GM23338 (cell line): ENCODE results near the gene ZNF469. TPM values are rescaled to one million over a fixed set of nuclear protein-coding genes. Genes with fewer than 3 reads are reported as not detected.

Experiments used
- CREB1 ChIP-seq: fragments of 250-450 bp; sonication (Bioruptor Pico); IDR thresholded peaks from 2 replicates; pipeline ENCODE4 v1.5.0; 2020; ENCODE audit warnings: low read depth, mild to moderate bottlenecking, moderate library complexity
- JUNB ChIP-seq: IDR thresholded peaks from one replicate; pipeline ENCODE4 v1.6.1; 2016; ENCODE audit warnings: antibody characterized with exemption; ENCODE audit not compliant: unreplicated experiment
- ZNF114 ChIP-seq: fragments of 250-450 bp; sonication (Bioruptor Pico); IDR thresholded peaks from 2 replicates; pipeline ENCODE4 v1.5.0; 2020; ENCODE audit warnings: mild to moderate bottlenecking, moderate library complexity
- ZNF331 ChIP-seq: fragments of 250-450 bp; sonication (Bioruptor Pico); IDR thresholded peaks from 2 replicates; pipeline ENCODE4 v1.5.0; 2020; ENCODE audit warnings: low read depth, mild to moderate bottlenecking, moderate library complexity
- polyA plus RNA-seq: library from polyadenylated mRNA; unstranded; fragments of >200 nt; fragmentation: Nextera tagmentation; extraction: Ambion mirVana; gene quantifications from 2 replicates; pipeline ENCODE4 v1.2.1, GENCODE V29; 2016
- total RNA-seq: library from RNA; depleted of rRNA; stranded (reverse); fragments of >200 nt; shearing (Covaris generic); gene quantifications from 2 replicates; pipeline ENCODE4 v1.2.3, GENCODE V29; 2014
- TF ChIP-seq, protein P1 (sequence below): fragments of 250-450 bp; sonication (Bioruptor Pico); IDR thresholded peaks from 2 replicates; pipeline ENCODE4 v1.5.0; 2020; ENCODE audit warnings: mild to moderate bottlenecking, moderate library complexity
- TF ChIP-seq, protein P2 (sequence below), 2 experiments: fragments of 200-600 bp in 1 of 2; sonication (generic) in 1 of 2; conservative IDR thresholded peaks; 2 replicates each; pipeline versions ENCODE4 v1.5.1 to v1.6.1; 2016 to 2017; ENCODE audit warnings: antibody characterized with exemption in 2 of 2, low read depth in 2 of 2, mild to moderate bottlenecking in 2 of 2, moderate library complexity in 1 of 2
- TF ChIP-seq, protein P3 (sequence below): IDR thresholded peaks from 2 replicates; pipeline ENCODE4 v1.6.1; 2016; ENCODE audit warnings: antibody characterized with exemption

Gene ZNF469
- total and polyA plus RNA-seq, 2 experiments from 2014 or later = 0.23 to 1.9 TPM

DNA sequence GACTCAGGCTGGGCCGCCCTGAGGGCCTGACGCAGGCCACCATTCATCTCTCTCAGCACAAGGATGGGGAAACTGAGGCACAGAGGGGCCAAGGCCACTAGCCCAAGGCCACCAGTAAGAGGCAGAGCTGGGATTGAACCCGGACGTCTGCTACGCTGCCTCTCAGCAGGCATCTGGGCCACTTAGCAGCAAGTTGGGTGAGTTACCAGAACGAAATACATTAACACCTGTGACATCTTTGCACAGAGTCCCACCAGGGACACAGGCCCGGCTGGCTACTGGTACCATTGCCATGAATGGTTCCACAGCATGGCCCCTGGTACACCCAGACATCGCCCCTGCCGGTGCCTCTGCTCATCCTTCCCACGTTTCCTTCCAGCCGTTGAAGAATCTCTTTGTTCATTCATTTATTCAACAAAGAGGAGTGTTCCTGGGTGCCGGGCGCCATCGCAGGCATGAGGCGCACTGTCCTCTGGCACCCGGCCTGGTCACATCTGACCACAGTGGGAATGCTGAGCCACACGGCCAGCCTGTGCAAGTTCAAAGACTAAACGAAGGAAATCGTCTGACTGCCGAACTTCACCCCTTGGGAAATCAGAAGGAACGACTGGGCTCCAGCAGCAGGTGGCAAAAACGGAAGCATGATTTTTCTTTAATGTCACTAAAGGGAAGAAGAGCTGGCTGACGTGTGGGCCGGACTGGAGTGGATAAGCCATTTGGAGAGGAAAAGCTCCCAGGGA lies 7.4 kb upstream of the ZNF469 start (continued):
- TF ChIP-seq, protein P1, sequence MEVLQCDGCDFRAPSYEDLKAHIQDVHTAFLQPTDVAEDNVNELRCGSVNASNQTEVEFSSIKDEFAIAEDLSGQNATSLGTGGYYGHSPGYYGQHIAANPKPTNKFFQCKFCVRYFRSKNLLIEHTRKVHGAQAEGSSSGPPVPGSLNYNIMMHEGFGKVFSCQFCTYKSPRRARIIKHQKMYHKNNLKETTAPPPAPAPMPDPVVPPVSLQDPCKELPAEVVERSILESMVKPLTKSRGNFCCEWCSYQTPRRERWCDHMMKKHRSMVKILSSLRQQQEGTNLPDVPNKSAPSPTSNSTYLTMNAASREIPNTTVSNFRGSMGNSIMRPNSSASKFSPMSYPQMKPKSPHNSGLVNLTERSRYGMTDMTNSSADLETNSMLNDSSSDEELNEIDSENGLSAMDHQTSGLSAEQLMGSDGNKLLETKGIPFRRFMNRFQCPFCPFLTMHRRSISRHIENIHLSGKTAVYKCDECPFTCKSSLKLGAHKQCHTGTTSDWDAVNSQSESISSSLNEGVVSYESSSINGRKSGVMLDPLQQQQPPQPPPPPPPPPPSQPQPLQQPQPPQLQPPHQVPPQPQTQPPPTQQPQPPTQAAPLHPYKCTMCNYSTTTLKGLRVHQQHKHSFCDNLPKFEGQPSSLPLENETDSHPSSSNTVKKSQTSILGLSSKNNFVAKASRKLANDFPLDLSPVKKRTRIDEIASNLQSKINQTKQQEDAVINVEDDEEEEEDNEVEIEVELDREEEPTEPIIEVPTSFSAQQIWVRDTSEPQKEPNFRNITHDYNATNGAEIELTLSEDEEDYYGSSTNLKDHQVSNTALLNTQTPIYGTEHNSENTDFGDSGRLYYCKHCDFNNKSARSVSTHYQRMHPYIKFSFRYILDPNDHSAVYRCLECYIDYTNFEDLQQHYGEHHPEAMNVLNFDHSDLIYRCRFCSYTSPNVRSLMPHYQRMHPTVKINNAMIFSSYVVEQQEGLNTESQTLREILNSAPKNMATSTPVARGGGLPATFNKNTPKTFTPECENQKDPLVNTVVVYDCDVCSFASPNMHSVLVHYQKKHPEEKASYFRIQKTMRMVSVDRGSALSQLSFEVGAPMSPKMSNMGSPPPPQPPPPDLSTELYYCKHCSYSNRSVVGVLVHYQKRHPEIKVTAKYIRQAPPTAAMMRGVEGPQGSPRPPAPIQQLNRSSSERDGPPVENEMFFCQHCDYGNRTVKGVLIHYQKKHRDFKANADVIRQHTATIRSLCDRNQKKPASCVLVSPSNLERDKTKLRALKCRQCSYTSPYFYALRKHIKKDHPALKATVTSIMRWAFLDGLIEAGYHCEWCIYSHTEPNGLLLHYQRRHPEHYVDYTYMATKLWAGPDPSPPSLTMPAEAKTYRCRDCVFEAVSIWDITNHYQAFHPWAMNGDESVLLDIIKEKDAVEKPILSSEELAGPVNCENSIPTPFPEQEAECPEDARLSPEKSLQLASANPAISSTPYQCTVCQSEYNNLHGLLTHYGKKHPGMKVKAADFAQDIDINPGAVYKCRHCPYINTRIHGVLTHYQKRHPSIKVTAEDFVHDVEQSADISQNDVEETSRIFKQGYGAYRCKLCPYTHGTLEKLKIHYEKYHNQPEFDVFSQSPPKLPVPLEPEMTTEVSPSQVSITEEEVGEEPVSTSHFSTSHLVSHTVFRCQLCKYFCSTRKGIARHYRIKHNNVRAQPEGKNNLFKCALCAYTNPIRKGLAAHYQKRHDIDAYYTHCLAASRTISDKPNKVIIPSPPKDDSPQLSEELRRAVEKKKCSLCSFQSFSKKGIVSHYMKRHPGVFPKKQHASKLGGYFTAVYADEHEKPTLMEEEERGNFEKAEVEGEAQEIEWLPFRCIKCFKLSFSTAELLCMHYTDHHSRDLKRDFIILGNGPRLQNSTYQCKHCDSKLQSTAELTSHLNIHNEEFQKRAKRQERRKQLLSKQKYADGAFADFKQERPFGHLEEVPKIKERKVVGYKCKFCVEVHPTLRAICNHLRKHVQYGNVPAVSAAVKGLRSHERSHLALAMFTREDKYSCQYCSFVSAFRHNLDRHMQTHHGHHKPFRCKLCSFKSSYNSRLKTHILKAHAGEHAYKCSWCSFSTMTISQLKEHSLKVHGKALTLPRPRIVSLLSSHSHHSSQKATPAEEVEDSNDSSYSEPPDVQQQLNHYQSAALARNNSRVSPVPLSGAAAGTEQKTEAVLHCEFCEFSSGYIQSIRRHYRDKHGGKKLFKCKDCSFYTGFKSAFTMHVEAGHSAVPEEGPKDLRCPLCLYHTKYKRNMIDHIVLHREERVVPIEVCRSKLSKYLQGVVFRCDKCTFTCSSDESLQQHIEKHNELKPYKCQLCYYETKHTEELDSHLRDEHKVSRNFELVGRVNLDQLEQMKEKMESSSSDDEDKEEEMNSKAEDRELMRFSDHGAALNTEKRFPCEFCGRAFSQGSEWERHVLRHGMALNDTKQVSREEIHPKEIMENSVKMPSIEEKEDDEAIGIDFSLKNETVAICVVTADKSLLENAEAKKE (CRISPR knock-in tag) = no peak
- TF ChIP-seq, protein P2, sequence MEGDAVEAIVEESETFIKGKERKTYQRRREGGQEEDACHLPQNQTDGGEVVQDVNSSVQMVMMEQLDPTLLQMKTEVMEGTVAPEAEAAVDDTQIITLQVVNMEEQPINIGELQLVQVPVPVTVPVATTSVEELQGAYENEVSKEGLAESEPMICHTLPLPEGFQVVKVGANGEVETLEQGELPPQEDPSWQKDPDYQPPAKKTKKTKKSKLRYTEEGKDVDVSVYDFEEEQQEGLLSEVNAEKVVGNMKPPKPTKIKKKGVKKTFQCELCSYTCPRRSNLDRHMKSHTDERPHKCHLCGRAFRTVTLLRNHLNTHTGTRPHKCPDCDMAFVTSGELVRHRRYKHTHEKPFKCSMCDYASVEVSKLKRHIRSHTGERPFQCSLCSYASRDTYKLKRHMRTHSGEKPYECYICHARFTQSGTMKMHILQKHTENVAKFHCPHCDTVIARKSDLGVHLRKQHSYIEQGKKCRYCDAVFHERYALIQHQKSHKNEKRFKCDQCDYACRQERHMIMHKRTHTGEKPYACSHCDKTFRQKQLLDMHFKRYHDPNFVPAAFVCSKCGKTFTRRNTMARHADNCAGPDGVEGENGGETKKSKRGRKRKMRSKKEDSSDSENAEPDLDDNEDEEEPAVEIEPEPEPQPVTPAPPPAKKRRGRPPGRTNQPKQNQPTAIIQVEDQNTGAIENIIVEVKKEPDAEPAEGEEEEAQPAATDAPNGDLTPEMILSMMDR (conservative IDR thresholded peaks at IDR 0.05; ENCODE audit: low read depth in 2 of 2) = no peak
- TF ChIP-seq JUNB (no peak), ZNF331 (CRISPR knock-in tag) (no peak), ZNF114 (no peak), CREB1 (CRISPR knock-in tag) (no peak)
- TF ChIP-seq, protein P3, sequence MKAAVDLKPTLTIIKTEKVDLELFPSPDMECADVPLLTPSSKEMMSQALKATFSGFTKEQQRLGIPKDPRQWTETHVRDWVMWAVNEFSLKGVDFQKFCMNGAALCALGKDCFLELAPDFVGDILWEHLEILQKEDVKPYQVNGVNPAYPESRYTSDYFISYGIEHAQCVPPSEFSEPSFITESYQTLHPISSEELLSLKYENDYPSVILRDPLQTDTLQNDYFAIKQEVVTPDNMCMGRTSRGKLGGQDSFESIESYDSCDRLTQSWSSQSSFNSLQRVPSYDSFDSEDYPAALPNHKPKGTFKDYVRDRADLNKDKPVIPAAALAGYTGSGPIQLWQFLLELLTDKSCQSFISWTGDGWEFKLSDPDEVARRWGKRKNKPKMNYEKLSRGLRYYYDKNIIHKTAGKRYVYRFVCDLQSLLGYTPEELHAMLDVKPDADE = no peak
